ENCODE results near the gene PITX3. TPM values are rescaled to one million over a fixed set of nuclear protein-coding genes. Genes with fewer than 3 reads are reported as not detected.

The PITX3 gene
- total RNA-seq, 4 donors from 2014 or later = 0.30 TPM; not detected in 3

- 83 to 94% methylated on average over 2 to 3 of the region's 3 CpGs for WGBS, 2 donors (ENCODE audit: low coverage in 1 of 2)
- Histone ChIP-seq H3K9me3 (no peaks in the 10 kb centered on the region), H3K4me1 (no peaks in the 10 kb centered on the region), H3K27me3 (no peaks in the 10 kb centered on the region), H3K27ac (no peak overlapping the region), H3K4me3 (no peak overlapping the region), H3K36me3 (no peaks in the 10 kb centered on the region)
- TF ChIP-seq CTCF (IDR thresholded peaks at IDR 0.05) (no peak), POLR2A (IDR thresholded peaks at IDR 0.05) (no peak)
- ATAC-seq = no peak
Measured at GRCh38 chr10:102211615-102212299, 29.6 kb downstream of the PITX3 start.

DNA sequence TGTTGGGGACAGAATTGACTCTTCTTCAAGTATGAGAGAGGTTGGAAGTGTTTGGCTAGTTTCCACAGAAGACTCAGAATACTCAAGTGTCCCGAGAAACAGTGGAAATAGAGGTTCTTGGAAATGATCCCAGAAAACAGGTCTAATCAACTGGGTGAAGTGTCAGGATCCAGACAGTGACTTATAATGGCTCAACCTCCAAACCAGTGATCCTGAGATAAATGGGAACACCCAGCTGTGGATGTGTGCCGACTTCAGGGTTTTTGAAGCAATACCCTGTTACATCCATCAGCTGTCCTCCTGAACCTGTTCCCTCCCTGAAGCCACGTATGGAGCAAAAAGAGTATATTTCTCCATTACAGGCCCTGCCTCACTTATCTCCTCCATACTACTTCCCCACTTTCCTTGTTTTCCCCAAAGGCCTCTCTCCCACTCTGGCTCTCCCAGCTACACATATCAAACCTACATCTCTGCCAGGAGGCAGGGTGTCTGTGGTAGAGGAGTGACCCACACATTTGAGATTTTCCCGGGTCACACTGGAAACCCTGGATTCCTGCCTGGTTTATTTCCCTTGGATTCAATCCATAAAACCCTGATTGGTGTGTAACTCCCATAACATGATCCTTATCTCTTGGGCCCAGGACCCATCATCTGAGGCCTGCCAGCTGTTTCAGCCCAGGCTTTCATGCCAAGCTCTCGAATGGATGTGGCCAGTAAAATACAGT is 32.8 kb downstream of the PITX3 start:
- 27 to 46% methylated on average over 5 of the region's 5 CpGs for WGBS, 2 donors (ENCODE audit: low coverage in 1 of 2)
- peaks cover 10% of the 10 kb centered on the region for H3K27me3 ChIP-seq
- no peak for ATAC-seq
- H3K27ac ChIP-seq = no peak overlapping the region
- H3K4me1 ChIP-seq = no peaks in the 10 kb centered on the region
- TF ChIP-seq CTCF (IDR thresholded peaks at IDR 0.05) (no peak), EP300 (IDR thresholded peaks at IDR 0.05) (no peak), POLR2AphosphoS5 (IDR thresholded peaks at IDR 0.05) (no peak), POLR2A (IDR thresholded peaks at IDR 0.05) (no peak)
- no peak overlapping the region for H3K4me3 ChIP-seq
- H3K36me3 ChIP-seq = no peaks in the 10 kb centered on the region
- peaks cover 0 to 10% (median 0%) of the 10 kb centered on the region in 3 donors for H3K9me3 ChIP-seq

GRCh38 chr10:102202386-102202785 is 38.9 kb downstream of the PITX3 start:
- 31% methylated on average over 1 of the region's 1 CpG; no CpG with 5 or more reads in 1 of the 2 donors for WGBS, 2 donors (ENCODE audit: low coverage in 1 of 2)
- no peak for TF ChIP-seq POLR2A (IDR thresholded peaks at IDR 0.05)
- TF ChIP-seq POLR2AphosphoS5 (IDR thresholded peaks at IDR 0.05) = no peak
- TF ChIP-seq CTCF (IDR thresholded peaks at IDR 0.05) = no peak
- TF ChIP-seq EP300 (IDR thresholded peaks at IDR 0.05) = no peak
- Histone ChIP-seq H3K27me3 (peaks cover 31% of the 10 kb centered on the region), H3K4me3 (no peak overlapping the region), H3K27ac (no peak overlapping the region), H3K9me3 (peaks cover 0 to 11% (median 0%) of the 10 kb centered on the region in 3 donors), H3K36me3 (no peaks in the 10 kb centered on the region), H3K4me1 (no peaks in the 10 kb centered on the region)
- ATAC-seq = no peak

- Histone ChIP-seq H3K36me3 (no peaks in the 10 kb centered on the region), H3K9me3 (peaks cover 0 to 11% (median 0%) of the 10 kb centered on the region in 3 donors), H3K27me3 (peaks cover 31% of the 10 kb centered on the region), H3K4me1 (no peaks in the 10 kb centered on the region), H3K27ac (no peak overlapping the region), H3K4me3 (no peak overlapping the region)
- WGBS, 2 donors (ENCODE audit: low coverage in 1 of 2) = 60 to 100% methylated on average over 1 to 3 of the region's 34 CpGs
- ATAC-seq = no peak
- TF ChIP-seq POLR2A (IDR thresholded peaks at IDR 0.05) (no peak), POLR2AphosphoS5 (IDR thresholded peaks at IDR 0.05) (no peak), CTCF (IDR thresholded peaks at IDR 0.05) (no peak), EP300 (IDR thresholded peaks at IDR 0.05) (no peak)
Measured at GRCh38 chr10:102200751-102201640, 40.3 kb downstream of the PITX3 start.

Measured in gastroesophageal sphincter (tissue), 4 donors.